Transverse colon (tissue), 4 donors: Measurements from ENCODE around the gene UBL5.

Source experiments
- EP300 ChIP-seq: sonication (generic); formaldehyde crosslinking; IDR thresholded peaks from one replicate; pipeline ENCODE4 v1.6.1; 2017; ENCODE audit warnings: antibody characterized with exemption, low read depth
- POLR2AphosphoS5 ChIP-seq, 3 donors: sonication (generic); formaldehyde crosslinking; IDR thresholded peaks; one replicate each; pipeline ENCODE4 v1.6.1; 2016; ENCODE audit warnings: antibody characterized with exemption in 3 of 3
- TF ChIP-seq, protein P1 (sequence below), 5 experiments: fragments of 200-600 bp in 3 of 5; fragments of 450-650 bp in 2 of 5; sonication (generic) in 3 of 5; IDR thresholded peaks; 1 replicate in 2 of 5; 2 replicates in 3 of 5; pipeline ENCODE4 v1.5.1; 2016 to 2017; ENCODE audit warnings: antibody characterized with exemption in 5 of 5, inconsistent platforms in 3 of 5, mild to moderate bottlenecking in 2 of 5, moderate library complexity in 1 of 5

DNA sequence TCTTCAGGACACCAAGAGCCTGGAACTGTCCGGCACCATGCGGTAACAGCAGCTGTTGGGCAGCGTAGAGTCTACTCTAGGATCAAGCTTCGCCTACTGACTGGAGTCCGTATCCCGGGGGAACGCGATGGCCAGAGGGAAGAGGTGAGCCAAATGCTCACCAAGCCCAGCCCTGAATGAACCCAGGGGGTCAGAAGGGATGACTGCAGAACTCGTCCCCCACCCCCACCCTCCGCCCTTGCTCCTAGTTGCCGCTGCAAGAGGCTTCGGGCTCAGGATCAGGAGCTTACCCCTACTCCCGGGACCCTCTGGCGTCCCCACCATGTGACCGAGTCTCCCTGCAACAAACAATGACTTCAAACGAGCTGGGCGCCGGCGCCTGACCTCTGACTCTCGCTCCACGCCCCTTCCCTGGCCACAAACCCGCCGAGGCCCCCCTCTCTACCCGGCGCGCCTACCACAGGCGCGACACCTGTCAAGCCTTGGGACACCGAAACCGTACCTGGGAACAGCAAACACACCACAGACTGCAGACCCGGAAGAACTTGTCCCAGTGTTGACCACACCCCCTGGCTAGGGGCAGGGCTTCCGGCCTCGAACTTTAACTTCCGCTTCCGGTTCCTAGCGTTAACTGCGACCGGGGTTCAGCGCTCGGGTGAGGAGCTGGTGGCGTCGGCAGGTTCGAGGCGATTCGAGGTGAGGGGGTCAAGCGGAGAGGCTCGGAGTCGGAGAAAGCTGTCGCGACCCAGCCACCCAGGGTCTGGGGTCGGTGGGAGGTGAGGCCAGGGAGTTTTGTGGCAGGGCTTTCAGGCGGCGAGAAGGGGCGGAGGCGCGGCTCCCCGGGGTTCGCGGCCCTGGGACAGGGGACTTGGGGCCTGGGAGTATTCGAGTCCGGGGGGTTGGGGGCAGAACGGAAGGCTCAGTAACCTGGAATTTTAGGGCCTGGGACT is at the start of gene UBL5:
- no peak for TF ChIP-seq EP300
- peak; percentile 87 to 96 (median 93) for TF ChIP-seq POLR2AphosphoS5 (IDR thresholded peaks at IDR 0.05)
- TF ChIP-seq, protein P1, sequence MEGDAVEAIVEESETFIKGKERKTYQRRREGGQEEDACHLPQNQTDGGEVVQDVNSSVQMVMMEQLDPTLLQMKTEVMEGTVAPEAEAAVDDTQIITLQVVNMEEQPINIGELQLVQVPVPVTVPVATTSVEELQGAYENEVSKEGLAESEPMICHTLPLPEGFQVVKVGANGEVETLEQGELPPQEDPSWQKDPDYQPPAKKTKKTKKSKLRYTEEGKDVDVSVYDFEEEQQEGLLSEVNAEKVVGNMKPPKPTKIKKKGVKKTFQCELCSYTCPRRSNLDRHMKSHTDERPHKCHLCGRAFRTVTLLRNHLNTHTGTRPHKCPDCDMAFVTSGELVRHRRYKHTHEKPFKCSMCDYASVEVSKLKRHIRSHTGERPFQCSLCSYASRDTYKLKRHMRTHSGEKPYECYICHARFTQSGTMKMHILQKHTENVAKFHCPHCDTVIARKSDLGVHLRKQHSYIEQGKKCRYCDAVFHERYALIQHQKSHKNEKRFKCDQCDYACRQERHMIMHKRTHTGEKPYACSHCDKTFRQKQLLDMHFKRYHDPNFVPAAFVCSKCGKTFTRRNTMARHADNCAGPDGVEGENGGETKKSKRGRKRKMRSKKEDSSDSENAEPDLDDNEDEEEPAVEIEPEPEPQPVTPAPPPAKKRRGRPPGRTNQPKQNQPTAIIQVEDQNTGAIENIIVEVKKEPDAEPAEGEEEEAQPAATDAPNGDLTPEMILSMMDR (IDR thresholded peaks at IDR 0.05), result no peak
